GM18499 (cell line): Measurements from ENCODE around the gene MOG.
"Not testable (repeated sequence)": the region's sequence is repeated elsewhere in the genome, so short reads cannot be mapped to it uniquely, and the experiment has no call there.

Experiments
- ATAC-seq: cut with Tn5 transposase; IDR thresholded peaks from one replicate; pipeline ENCODE4 v1.9.1; 2021; ENCODE audit warnings: moderate number of reproducible peaks; ENCODE audit not compliant: insufficient read depth, unreplicated experiment

The MOG gene

DNA sequence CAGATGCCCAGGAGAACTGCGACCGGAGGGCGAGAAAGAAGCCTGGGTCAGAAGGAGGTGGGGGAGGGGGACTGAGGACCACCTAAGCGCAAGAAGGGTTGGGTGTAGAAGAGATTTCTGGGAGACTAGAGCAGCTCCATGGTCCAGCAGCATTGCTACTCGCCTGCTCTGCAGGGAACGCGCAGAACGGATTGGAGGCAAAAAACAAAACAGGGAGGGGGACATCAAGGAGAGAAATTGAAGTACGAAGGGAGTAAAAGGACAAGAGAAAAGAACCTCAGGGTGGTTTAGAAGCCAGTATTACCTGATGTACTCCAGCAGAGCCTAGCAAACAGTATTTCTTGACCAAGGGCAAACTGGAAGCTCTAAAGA is 23.4 kb upstream of the MOG start:
- ATAC-seq = no peak

DNA sequence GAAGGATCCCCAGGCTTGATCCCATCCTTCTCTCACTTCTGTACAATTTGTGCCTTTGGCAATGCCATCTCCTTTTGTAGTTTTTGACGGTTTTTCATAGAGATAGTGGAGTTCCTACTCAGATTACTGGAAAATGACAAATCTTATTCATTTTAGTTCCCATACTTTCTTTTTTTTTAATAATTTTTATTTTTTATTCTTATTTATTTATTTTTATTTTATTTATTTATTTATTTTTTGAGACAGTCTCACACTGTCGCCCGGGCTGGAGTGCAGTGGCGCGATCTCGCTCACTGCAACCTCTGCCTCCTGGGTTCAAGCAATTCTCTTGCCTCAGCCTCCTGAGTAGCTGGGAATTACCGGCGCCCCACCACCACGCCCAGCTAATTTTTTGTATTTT is 19.6 kb upstream of the MOG start:
- ATAC-seq = no peak

DNA sequence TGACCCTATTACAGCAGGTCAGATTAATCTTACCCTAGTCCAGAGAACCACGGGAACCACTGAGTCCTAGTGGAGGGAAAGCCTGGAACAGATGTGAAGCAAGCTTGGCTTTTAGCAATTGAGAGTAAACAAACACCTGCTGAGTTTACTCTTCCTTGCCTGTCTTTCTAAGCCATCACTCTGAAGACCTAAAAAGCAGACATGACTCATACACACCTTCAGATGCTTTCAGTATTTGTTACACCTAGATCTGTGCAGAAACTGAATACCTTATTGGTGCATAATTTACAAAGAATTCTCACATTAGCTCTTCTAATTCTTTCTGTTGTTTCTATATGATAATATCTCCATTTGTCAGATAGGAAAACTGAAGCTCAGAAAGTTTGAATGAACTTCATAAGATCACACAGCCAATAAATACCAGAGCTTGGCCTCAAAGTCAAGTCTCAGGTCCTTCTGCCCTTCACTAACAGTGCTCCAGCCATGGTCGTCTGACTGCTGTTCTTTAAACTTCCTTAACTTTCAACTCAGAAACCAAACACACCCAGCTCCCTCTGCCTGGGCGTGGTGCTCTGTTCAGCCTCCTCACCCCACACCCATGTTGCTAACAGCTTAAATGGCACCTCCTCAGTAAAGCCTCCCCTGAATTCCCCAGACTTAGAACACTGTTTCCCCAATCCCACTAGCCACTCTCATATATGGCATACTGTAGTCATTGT is 15.3 kb upstream of the MOG start:
- ATAC-seq = no peak

DNA sequence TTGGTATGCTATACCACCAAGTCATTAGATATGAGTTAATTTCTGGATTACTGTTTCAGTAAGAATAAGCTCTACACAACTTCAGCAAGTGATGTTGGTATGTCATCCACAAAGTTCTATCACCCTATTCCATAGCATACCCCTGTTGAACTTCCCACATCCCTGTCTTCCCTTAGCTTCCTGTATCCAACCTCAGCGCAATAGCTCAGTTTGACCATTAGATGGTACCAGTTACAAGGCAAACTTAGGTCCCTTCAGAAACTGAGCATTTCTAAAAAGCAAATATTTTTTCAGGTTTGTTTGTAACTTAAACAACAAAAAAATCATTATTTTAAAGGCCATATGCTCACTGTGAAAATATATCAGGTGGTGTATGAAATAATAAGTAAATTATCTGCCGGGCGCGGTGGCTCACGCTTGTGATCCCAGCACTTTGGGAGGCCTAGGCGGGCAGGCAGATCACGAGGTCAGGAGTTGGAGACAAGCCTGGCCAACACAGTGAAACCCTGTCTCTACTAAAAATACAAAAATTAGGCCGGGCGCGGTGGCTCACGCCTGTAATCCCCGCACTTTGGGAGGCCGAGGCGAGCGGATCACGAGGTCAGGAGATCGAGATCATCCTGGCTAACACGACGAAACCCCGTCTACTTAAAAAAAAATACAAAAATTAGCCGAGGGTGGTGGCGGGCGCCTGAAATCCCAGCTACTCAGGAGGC is 8.8 kb upstream of the MOG start:
- no peak for ATAC-seq

DNA sequence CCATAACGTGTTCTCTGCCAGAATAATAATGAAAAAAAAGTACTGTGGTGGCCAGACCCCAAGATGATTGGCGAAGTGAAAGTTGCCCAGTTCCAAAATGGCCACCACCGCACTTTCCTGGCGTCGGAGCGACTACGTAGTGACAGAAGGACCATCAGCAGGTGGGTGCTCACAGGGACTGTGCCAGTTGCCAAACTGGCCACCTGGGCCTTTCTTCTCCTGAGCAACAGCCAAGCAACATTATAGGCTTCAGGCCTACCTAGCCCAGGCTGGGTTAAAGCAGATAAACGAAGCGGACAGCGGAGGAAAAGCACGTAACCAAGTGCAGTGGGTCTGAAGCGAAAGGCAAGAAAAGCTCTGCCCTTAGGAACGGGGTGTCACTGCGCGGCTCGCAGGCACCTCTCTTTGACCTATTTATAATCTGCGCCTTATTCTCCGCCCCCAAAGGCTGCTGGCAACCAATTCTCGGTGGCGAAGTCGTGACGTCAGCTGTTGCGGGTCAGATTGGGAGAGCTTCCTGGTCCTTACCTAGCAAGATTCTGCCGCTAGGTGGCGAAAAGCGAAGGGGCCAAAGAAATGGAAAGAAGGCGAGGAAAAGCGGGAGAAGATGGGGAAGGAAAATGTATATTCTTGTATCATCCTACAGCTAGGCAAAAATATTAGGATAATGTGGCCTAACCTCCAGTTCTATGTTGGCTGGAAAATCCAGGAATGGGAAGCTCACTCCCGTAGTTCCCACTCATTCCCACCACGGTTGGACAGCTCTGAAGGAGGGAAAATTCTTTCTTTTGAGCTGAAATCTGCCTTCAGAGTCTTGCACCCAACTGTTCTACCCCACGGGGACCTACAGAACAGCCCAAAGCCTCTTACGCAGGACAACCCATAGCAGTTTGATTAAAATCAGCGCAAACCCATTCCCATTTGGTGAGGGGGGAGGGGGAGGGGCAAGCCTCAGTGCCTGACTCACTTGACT is 6.9 kb upstream of the MOG start:
- peak; percentile 91 for ATAC-seq

DNA sequence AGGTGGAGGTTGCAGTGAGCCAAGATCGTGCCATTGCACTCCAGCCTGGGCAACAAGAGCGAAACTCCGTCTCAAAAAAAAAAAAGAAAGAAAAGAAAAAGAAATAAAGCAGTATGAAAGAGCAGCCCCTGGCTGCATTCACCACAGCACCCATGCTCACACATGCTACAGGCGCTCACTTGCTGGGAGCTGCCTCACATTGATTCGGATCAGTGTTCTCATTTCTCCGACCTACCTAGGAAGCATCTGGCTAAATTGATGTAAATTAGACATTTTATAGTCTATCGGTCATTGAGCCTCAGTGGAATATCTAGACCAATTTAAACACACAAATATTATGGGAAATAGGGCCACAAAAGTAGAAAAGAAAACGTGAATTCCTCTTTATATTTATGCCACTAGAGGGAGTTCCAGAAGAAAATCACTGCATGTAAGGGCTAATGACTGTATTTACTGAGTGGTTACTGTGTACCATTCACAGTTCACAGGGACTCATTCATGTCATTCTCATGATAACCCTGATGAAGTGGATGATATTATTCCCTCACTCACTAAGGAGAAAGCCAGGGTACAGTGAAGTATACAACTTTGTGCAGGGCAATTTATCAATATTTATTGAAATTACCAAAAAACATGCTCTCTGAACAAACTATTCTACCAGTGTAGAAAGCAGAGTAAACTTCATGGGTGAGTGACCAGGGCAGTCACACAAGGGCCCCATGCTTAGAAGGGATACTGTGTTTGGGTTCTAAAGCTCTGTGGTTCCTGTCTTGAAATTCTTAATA is 5.3 kb upstream of the MOG start:
- no peak for ATAC-seq

DNA sequence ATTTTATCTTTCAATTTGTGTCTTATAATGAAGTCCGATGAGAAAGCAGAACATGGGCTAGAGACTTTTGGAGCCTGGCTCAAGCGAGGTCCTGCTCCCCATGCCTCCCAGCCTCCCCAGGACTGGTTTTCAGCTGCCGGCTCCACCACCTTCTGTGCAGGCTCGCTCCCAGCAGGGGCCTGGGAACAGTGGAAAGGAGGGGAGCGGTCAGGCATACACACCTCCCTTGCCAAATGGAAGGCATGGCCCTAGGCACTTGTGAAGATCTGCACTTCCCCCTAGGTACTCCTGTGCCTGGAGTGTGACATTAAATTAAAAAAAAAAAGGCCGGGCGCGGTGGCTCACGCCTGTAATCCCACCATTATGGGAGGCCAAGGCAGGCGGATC is 4.7 kb upstream of the MOG start:
- no peak for ATAC-seq

DNA sequence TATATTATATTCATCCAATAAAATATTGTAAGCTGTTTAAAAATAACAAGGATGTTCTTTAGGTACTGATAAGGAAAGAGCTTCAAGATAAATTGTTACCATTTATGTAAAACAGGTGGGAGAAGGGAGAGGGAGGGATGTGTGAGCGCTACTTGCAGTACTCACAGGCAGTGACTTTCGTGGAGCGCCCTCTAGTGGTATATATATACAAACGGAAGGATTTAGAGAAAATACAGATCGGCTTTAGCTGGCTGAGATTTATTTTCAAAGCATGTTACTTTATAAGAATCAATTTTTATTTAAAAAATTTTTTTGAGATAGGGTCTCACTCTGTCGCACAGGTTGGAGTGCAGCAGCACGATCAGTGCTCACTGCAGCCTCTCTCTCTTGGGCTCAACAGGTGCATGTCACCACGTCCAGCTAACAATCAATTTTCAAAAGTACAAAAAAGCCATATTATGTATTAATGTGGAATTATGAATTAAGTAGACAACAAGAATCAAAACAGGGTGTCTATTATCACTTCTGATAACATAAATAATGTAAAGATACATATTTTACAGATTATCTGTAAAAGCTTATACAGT is 3.3 kb upstream of the MOG start:
- no peak for ATAC-seq

DNA sequence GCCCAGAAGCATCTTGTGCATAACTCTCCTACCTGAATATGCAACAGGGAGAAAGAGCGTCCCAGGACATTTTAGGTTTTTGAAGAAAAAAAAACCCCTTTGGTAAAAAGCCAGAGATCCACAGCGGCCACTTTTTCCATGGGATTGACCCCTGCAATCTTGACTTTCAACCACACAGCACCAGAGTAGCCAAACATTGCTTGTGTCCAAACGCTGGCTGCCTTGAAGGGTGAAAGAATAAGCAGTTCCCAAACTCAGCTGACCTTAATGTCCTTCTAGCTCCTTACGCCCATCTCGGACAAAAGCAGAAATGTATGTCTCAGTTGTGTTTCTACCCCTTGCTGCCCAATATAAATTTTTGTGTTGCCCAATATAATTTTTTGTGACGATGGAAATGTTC is 1.2 kb upstream of the MOG start:
- no peak for ATAC-seq

DNA sequence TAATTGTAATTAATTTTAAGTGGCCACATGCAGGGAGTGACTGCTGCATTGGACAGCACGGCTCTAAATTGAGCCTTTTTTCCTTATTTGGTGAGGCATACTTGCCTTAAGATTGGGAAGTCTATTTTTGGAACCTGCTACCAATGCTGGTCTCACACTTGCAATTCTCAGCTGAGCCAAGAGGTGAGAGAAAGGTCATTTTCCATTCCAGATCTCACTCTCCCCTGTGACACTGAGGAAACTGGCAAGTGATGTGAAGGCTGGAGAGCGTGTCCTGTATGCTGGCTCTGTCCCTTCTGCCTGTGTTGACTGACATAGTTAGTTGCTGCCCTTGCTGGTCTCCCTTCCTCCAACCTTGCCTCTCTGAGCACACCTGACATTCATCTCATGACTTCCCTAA is 735 bp upstream of the MOG start:
- ATAC-seq = no peak

DNA sequence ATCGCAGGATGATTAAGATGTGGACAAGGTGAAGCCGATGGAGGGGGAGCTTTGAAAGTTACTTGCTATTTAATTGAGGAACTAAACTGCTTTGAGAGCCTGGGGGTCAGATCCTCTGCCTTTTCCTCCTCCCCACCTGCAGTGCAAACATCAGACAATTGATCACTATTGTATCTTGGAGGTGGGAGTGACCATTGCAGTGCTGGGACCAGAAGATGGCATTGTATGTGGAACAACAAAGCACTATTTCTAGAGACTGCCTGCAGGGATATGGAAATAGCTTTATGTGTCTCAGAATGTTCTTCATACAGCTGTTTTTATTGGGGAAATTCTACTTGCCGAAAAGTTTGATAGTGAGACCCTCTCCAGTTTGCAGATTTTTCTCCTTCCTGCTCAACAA is 4.2 kb downstream of the MOG start:
- ATAC-seq = no peak

DNA sequence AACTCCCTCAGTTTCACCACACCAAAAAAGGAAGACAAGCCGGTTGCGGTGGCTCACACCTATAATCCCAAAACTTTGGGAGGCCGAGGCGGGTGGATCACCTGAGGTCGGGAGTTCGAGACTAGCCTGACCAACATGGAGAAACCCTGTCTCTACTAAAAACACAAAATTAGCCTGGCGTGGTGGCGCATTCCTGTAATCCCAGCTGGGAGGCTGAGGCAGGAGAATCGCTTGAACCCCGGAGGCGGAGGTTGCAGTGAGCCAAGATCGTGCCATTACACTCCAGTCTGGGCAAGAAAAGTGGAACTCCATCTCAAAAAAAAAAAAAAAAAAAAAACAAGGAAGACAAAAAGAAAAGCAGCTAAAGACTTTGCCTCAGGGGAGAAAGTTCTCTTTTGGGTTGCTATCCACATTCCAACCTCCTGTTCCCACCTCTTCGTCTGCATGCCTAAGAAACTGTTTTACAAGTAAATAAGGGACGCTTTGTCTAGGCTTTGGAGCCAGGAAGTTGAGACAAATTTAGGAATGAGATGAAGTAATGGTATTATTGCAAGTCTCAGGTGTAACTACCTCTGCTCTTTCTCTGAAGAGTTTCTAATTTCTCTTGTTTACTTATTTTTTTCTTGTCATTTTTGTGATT is 4.7 kb downstream of the MOG start:
- ATAC-seq = not testable (repeated sequence)

DNA sequence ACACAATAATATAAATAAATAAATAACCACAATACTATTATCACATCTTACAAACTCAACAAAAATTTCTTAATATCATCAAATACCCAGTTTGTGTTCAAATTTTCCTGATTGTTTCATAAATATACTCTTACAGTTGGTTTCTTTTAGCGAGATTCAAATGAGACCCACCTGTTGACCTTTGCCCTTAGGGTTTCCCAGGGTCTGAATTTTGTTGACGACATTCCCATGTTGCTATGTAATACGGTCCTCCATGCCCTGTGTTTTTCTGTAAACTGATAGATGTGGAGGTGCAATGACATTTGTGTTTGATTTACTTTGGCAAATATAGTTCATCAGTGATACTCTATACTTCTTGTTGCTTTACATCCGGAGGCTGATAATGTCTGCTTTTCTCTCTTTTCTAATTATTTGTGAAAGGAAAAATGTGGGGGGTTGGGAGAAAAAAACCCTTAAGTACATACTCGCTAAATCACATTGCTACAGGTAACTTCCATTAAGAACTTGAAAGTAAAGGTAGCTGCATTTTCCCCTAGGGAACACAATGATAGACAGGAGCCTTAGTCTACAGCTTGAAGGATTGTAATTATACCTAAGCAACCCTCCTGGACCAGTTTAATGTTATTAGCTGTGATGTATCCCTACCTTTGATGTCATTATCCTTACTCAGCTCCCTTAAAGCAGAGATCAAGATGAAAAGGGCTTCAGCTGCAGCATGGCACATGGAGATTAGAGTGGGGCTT is 6.6 kb downstream of the MOG start:
- no peak for ATAC-seq

DNA sequence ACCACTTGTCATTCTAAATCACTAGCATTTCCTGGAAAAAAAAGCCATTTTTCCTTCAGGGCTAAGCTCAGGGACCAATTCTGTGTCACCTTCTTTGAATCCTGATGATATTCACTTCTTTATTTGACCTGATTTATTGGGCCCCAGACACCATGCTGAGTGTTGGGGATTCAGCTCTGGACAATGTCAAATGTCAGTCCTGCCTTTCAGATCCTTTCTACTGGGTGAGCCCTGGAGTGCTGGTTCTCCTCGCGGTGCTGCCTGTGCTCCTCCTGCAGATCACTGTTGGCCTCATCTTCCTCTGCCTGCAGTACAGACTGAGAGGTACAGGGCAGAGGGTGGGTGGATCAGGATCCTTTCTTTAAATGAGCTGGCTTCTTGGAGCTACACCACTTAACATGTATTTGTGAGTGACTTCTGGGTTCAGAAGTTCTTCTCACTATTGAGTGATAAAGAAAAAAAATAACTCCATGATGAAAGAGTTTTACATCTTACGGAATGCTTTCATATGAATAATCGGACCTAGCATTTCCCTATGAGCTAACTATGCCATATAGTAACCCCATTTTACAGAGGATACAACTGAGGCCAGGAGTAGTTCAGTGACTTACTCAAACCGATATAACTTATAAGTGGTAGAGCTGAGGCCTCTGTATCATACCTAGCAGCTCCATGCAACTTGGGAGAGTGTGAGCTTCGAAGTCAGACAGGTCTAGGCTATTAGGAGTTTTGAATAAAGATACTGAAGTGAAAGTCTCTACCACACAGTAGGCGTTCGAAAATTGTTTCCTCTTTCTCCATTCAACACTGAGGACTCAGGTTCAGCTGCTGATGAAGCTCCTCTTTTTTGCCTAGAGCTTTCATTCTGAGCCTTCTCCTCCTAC is 9.3 kb downstream of the MOG start:
- no peak for ATAC-seq

DNA sequence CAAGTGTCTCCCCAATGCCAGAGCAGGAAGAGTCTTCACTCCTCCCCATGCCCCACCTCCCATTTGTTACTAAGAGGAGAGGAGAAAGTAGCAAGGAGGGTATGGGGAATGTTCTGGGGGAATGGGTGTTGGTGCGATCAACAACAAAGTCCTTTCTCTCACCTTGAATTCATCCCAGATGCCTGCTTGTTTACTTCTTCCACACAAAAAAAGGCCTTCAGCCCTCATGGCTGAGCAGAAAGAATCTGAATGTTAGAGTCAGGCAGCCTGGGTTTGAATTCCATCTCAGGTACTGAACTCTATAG is 9.9 kb downstream of the MOG start:
- ATAC-seq = no peak

DNA sequence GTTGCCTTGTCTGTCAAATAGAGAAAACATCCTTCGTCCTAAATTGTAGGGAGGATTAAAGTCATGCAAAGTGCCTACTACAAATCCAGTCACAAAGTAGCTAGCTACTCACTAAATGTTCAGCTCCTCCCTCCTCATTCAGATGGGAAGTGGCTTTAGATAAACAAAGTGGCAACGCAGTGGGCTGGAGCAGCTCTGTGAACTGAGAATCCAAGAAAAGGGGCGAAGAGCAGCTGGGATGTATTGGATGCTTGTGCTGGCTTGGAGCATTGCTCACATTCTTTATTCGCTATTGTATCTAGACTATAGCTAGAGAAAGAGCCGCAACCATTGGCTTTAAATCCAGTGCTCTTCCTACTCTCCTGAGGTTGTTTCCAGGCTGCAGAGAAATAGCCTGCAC is 10.3 kb downstream of the MOG start:
- no peak for ATAC-seq

DNA sequence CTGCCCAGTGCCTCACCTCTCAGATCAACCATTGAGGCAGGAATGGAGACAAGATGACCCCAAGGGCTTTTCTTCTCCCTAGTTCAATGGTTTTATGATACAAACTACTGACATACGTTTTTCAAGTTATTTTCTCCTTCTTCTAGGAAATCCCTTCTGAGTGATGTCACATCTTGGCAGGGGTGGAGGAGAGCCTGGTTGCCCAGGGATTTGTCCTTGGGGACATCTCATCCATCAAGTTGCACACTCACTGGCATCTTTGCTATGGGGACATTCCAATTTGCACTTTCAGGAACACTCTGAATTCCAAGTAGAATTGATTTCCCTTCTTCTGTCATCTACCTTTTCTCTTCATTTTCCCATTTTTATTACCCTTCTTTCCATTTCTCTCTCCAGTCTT is 14.1 kb downstream of the MOG start:
- no peak for ATAC-seq

DNA sequence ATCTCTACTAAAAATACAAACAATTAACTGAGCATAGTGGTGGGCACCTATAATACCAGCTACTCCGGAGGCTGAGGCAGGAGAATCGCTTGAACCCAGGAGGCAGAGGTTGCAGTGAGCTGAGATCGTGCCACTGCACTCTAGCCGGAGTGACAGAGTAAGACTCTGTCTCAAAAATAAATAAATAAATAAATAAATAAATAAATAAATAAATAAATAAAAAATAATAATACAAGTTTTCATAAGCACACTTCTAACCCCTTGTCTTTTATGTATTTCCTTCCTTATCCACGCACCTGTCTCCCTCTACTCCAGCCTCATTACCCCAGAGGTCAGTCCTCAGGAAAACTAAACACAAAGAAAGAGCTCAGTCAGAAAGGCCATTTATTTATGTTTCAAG is 15.2 kb downstream of the MOG start:
- ATAC-seq = not testable (repeated sequence)
